GM18868 (cell line): Measurements from ENCODE around the gene ANXA4.
"Not testable (repeated sequence)": the region's sequence is repeated elsewhere in the genome, so short reads cannot be mapped to it uniquely, and the experiment has no call there.

Source experiments
- ATAC-seq: cut with Tn5 transposase; IDR thresholded peaks from one replicate; pipeline ENCODE4 v1.9.1; 2021; ENCODE audit warnings: mild to moderate bottlenecking, moderate library complexity; ENCODE audit not compliant: unreplicated experiment

ANXA4 gene

GRCh38 chr2:69741575-69742321, at the start of gene ANXA4:
TSS of gene ANXA4 (plus strand) at chr2:69742134. CDS start at chr2:69781566, 39,432 bp downstream.
- peak; percentile 84 for ATAC-seq

- no peak for ATAC-seq
Measured at GRCh38 chr2:69692424-69692823, 49.5 kb upstream of the ANXA4 start.

- peak; percentile 66 for ATAC-seq
Measured at GRCh38 chr2:69693059-69693774, 48.7 kb upstream of the ANXA4 start.

- ATAC-seq = peak; percentile 12
Measured at GRCh38 chr2:69693775-69694450, 48.0 kb upstream of the ANXA4 start.

GRCh38 chr2:69694894-69695849, 46.8 kb upstream of the ANXA4 start:
- no peak for ATAC-seq

- ATAC-seq = no peak
Measured at GRCh38 chr2:69695850-69696216, 46.1 kb upstream of the ANXA4 start.

GRCh38 chr2:69700381-69700780, 41.6 kb upstream of the ANXA4 start:
- no peak for ATAC-seq

- no peak for ATAC-seq
Measured at GRCh38 chr2:69701100-69701945, 40.6 kb upstream of the ANXA4 start.

- no peak for ATAC-seq
Measured at GRCh38 chr2:69703189-69703588, 38.7 kb upstream of the ANXA4 start.

- no peak for ATAC-seq
Measured at GRCh38 chr2:69704446-69704845, 37.5 kb upstream of the ANXA4 start.

- no peak for ATAC-seq
Measured at GRCh38 chr2:69709290-69709689, 32.6 kb upstream of the ANXA4 start.

GRCh38 chr2:69711971-69712370, 30.0 kb upstream of the ANXA4 start:
- ATAC-seq = no peak

GRCh38 chr2:69714024-69714423, 27.9 kb upstream of the ANXA4 start:
- no peak for ATAC-seq

- not testable (repeated sequence) for ATAC-seq
Measured at GRCh38 chr2:69714539-69715220, 27.3 kb upstream of the ANXA4 start.

- ATAC-seq = no peak
Measured at GRCh38 chr2:69715964-69716363, 26.0 kb upstream of the ANXA4 start.

GRCh38 chr2:69716555-69717120, 25.3 kb upstream of the ANXA4 start:
- no peak for ATAC-seq

GRCh38 chr2:69717186-69717585, 24.7 kb upstream of the ANXA4 start:
- ATAC-seq = no peak

- peak; percentile 78 for ATAC-seq
Measured at GRCh38 chr2:69717861-69718273, 24.1 kb upstream of the ANXA4 start.
